KMS-11 (cell line): ENCODE results near the gene SHBG.

Experiments used
- H2AFZ ChIP-seq: fragments of 200-600 bp; sonication (generic); 2 replicates; pipeline ENCODE4 v1.6.1; 2016; ENCODE audit warnings: antibody characterized with exemption, mixed run types, low read depth
- H3K27ac ChIP-seq: fragments of 200-600 bp; sonication (generic); 2 replicates; pipeline ENCODE4 v1.6.1; 2016; ENCODE audit warnings: mild to moderate bottlenecking, mixed run types
- H3K27me3 ChIP-seq: fragments of 200-600 bp; sonication (generic); 2 replicates; pipeline ENCODE4 v1.6.1; 2017; ENCODE audit warnings: mild to moderate bottlenecking, low read depth, mixed run types, moderate library complexity; ENCODE audit not compliant: insufficient read depth
- H3K36me3 ChIP-seq: fragments of 200-600 bp; sonication (generic); 2 replicates; pipeline ENCODE4 v1.6.1; 2017; ENCODE audit warnings: mild to moderate bottlenecking, mixed run types; ENCODE audit not compliant: insufficient read depth
- H3K4me1 ChIP-seq: fragments of 200-600 bp; sonication (generic); 2 replicates; pipeline ENCODE4 v1.6.1; 2016; ENCODE audit warnings: mild to moderate bottlenecking, low read depth, mixed run types; ENCODE audit not compliant: poor library complexity, severe bottlenecking
- H3K4me2 ChIP-seq: fragments of 200-600 bp; sonication (generic); 2 replicates; pipeline ENCODE4 v1.7.0; 2016; ENCODE audit warnings: mild to moderate bottlenecking, mixed run types
- H3K4me3 ChIP-seq: fragments of 200-600 bp; sonication (generic); IDR thresholded peaks from 2 replicates; pipeline ENCODE4 v1.6.1; 2017; ENCODE audit warnings: low read depth, low read length, mixed read lengths; ENCODE audit not compliant: insufficient read depth
- H3K79me2 ChIP-seq: fragments of 200-600 bp; sonication (generic); 2 replicates; pipeline ENCODE4 v1.6.1; 2016; ENCODE audit warnings: low read depth, mixed run types; ENCODE audit not compliant: insufficient read depth
- H3K9ac ChIP-seq: fragments of 200-600 bp; sonication (generic); 2 replicates; pipeline ENCODE4 v1.6.1; 2016; ENCODE audit warnings: mild to moderate bottlenecking, mixed run types
- H4K20me1 ChIP-seq: fragments of 200-600 bp; sonication (generic); 2 replicates; pipeline ENCODE4 v1.6.1; 2016; ENCODE audit warnings: mild to moderate bottlenecking, mixed run types; ENCODE audit not compliant: insufficient read depth
- CTCF ChIP-seq: fragments of 200-600 bp; sonication (generic); conservative IDR thresholded peaks from 2 replicates; pipeline ENCODE4 v1.6.1; 2017; ENCODE audit warnings: low read depth, mild to moderate bottlenecking, antibody characterized with exemption, low read length, moderate library complexity, mixed read lengths

Gene SHBG

GRCh38 chr17:7612294-7612640 is 17.7 kb upstream of the SHBG start:
- H3K4me3 ChIP-seq = no peak overlapping the region
- no peak for TF ChIP-seq CTCF
- no peak overlapping the region for H3K4me2 ChIP-seq
- no peak overlapping the region for H2AFZ ChIP-seq
- no peaks in the 10 kb centered on the region for H3K36me3 ChIP-seq
- H3K27ac ChIP-seq = no peak overlapping the region
- no peaks in the 10 kb centered on the region for H3K4me1 ChIP-seq
- H3K9ac ChIP-seq = no peak overlapping the region
- no peaks in the 10 kb centered on the region for H3K79me2 ChIP-seq
- H4K20me1 ChIP-seq = no peaks in the 10 kb centered on the region
- no peaks in the 10 kb centered on the region for H3K27me3 ChIP-seq

- no peak overlapping the region for H3K27ac ChIP-seq
- H3K4me1 ChIP-seq = no peaks in the 10 kb centered on the region
- no peak overlapping the region for H3K9ac ChIP-seq
- no peaks in the 10 kb centered on the region for H3K36me3 ChIP-seq
- H3K4me2 ChIP-seq = peak overlapping the region; percentile 36; the same call in 1 of the 2 replicates
- no peaks in the 10 kb centered on the region for H3K27me3 ChIP-seq
- no peaks in the 10 kb centered on the region for H3K79me2 ChIP-seq
- H4K20me1 ChIP-seq = no peaks in the 10 kb centered on the region
- H3K4me3 ChIP-seq = no peak overlapping the region
- no peak for TF ChIP-seq CTCF
- no peak overlapping the region for H2AFZ ChIP-seq
These were observed 16.0 kb upstream of the SHBG start for GRCh38 chr17:7613769-7614424.

- H3K36me3 ChIP-seq = no peaks in the 10 kb centered on the region
- H4K20me1 ChIP-seq = no peaks in the 10 kb centered on the region
- H3K27ac ChIP-seq = no peak within 1 kb of the TSS
- H3K4me1 ChIP-seq = no peaks in the 10 kb centered on the region
- H2AFZ ChIP-seq = peak within 1 kb of the TSS; percentile 44; the same call in 1 of the 2 replicates
- no peak within 1 kb of the TSS for H3K9ac ChIP-seq
- H3K79me2 ChIP-seq = no peaks in the 10 kb centered on the region
- H3K4me3 ChIP-seq = no peak within 1 kb of the TSS
- no peak; the same call in 1 of the 2 replicates for TF ChIP-seq CTCF
- H3K4me2 ChIP-seq = peak within 1 kb of the TSS; percentile 36; the same call in 1 of the 2 replicates
- H3K27me3 ChIP-seq = no peaks in the 10 kb centered on the region
These were observed 15.3 kb upstream of the SHBG start, which contains the start of gene FXR2 for GRCh38 chr17:7614425-7615264. TSS of gene FXR2 (minus strand) at chr17:7614897. CDS start at chr17:7614532, 365 bp downstream.

GRCh38 chr17:7615265-7615747 is 14.6 kb upstream of the SHBG start:
- no peak for TF ChIP-seq CTCF
- Histone ChIP-seq H3K4me2 (no peak overlapping the region), H3K27me3 (no peaks in the 10 kb centered on the region), H3K9ac (no peak overlapping the region), H3K27ac (no peak overlapping the region), H2AFZ (peak overlapping the region; percentile 44; the same call in 1 of the 2 replicates), H4K20me1 (no peaks in the 10 kb centered on the region), H3K4me3 (no peak overlapping the region), H3K36me3 (no peaks in the 10 kb centered on the region), H3K79me2 (no peaks in the 10 kb centered on the region), H3K4me1 (no peaks in the 10 kb centered on the region)
